Frontal cortex (tissue), 4 donors: Measurements from ENCODE around the gene MST1. TPM values are rescaled to one million over a fixed set of nuclear protein-coding genes. Genes with fewer than 3 reads are reported as not detected.

Experiments used
- DNase-seq, 2 donors: peaks; one replicate each; pipeline ENCODE4 v3.0.0; 2012; ENCODE audit warnings: low spot score in 2 of 2
- FAIRE-seq: peaks from 2 replicates; lab custom pipeline; 2012; peaks lifted over from hg19 to GRCh38; lab: Jason Lieb, UNC
- total RNA-seq: library from RNA; depleted of rRNA; stranded (reverse); fragments of >200 nt; gene quantifications from one replicate; pipeline ENCODE4 v1.2.3, GENCODE V29; 2014
- donor health status: control.
- donor health status: control.
- donor health status: control.

MST1 gene
- total RNA-seq, 1 donor from 2014 or later, result 6.9 TPM

- no peak for FAIRE-seq
- DNase-seq, result no peak
Measured at GRCh38 chr3:49662720-49663413, 26.4 kb downstream of the MST1 start.

GRCh38 chr3:49662021-49662420 lies 27.3 kb downstream of the MST1 start:
- no peak for FAIRE-seq
- DNase-seq, result no peak

DNA sequence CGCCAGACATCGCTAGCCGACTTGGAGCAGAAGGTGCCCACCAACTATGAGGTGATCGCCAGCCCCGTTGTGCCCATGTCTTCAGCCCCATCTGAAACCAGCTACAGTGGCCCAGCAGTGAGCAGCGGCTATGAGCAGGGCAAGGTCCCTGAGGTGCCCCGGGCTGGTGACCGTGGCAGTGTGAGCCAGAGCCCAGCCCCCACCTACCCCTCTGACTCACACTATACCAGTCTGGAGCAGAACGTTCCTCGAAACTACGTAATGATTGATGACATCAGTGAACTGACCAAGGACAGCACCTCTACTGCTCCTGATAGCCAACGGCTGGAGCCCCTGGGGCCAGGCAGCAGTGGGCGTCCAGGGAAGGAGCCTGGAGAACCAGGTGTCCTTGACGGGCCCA lies 28.0 kb downstream of the MST1 start:
- no peak for DNase-seq
- FAIRE-seq, result no peak

DNA sequence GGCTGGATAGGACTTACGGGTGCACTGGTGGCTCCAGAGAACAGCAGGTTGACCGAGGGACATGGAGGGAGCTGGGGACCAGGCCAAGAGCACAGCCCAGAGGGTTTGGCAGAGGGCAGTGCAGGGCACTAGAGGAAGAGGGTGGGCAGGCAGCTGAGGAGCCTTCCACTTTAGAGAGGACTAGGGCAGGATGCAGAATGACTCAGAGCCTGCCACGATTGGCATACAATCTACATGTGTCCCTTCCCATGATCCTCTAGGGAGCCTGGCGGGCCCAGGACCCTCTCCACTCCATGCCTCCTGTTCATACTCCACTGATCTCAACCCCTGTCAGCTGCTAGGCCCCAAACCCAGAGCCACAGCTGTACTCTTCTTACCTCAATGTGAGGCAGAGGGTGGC lies 29.5 kb downstream of the MST1 start:
- no peak for DNase-seq
- no peak for FAIRE-seq

GRCh38 chr3:49658711-49659110 lies 30.6 kb downstream of the MST1 start:
- no peak for FAIRE-seq
- DNase-seq, result no peak

GRCh38 chr3:49657208-49657915 lies 31.9 kb downstream of the MST1 start:
- FAIRE-seq (no peak), DNase-seq (no peak)

DNA sequence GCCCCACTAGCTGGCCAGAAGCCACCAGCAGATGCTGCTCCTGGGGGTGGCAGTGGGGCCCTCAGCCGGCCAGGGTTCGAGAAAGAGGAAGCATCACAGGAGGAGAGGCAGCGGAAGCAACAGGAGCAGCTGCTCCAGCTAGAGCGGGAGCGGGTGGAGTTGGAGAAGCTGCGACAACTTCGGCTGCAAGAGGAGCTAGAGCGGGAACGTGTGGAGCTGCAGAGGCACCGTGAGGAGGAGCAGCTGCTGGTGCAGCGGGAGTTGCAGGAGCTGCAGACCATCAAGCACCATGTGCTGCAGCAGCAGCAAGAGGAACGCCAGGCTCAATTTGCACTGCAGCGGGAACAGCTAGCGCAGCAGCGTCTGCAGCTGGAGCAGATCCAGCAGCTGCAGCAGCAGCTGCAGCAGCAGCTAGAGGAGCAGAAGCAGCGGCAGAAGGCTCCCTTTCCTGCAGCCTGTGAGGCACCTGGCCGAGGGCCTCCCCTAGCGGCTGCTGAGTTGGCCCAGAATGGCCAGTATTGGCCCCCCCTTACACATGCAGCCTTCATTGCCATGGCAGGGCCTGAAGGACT lies 32.6 kb downstream of the MST1 start:
- FAIRE-seq (no peak), DNase-seq (no peak)

- DNase-seq (no peak), FAIRE-seq (no peak)
Measured at GRCh38 chr3:49655731-49656285, 33.5 kb downstream of the MST1 start.

- DNase-seq (no peak), FAIRE-seq (no peak)
Measured at GRCh38 chr3:49654955-49655556, 34.2 kb downstream of the MST1 start.

GRCh38 chr3:49654176-49654825 lies 35.0 kb downstream of the MST1 start:
- no peak for FAIRE-seq
- no peak for DNase-seq

DNA sequence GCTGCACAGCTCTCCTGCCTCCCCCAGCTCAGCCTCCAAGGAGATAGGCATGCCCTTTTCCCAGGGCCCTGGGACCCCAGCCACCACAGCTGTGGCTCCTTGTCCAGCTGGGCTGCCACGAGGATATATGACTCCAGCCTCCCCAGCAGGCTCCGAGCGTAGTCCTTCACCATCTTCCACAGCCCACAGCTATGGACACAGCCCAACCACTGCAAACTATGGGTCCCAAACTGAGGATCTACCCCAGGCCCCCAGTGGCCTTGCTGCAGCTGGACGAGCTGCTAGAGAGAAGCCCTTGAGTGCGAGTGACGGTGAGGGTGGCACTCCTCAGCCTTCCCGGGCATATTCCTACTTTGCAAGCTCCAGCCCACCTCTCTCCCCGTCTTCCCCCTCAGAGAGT lies 35.7 kb downstream of the MST1 start:
- FAIRE-seq (no peak), DNase-seq (no peak)

DNA sequence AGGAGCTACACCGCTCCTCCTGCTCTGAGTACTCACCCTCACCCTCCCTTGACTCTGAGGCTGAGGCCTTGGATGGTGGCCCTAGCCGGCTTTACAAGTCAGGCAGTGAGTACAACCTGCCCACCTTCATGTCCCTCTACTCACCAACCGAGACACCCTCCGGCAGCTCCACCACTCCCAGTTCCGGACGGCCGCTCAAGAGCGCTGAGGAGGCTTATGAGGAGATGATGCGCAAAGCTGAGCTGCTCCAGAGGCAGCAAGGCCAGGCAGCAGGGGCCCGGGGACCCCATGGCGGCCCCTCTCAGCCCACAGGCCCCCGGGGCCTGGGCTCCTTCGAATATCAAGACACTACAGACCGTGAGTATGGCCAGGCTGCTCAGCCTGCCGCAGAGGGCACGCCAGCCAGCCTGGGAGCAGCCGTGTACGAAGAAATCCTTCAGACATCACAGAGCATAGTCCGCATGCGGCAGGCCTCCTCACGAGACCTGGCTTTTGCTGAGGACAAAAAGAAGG lies 36.3 kb downstream of the MST1 start:
- FAIRE-seq, result no peak
- no peak for DNase-seq

DNA sequence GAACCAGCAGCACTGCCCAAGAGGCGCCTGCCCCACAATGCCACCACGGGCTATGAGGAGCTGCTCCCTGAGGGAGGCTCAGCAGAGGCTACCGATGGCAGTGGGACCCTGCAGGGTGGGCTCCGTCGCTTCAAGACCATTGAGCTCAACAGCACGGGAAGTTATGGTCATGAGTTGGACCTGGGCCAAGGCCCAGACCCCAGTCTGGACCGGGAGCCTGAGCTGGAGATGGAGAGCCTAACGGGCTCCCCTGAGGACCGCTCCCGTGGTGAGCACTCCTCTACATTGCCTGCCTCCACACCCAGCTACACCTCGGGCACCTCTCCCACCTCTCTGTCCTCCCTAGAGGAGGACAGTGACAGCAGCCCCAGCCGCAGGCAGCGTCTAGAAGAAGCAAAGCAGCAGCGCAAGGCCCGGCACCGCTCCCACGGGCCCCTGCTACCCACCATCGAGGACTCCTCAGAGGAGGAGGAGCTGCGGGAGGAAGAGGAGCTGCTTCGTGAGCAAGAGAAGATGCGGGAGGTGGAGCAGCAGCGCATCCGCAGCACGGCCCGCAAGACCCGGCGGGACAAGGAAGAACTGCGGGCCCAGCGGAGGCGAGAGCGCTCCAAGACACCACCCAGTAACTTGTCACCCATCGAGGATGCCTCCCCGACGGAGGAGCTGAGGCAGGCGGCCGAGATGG lies 36.9 kb downstream of the MST1 start:
- DNase-seq, result no peak
- no peak for FAIRE-seq

DNA sequence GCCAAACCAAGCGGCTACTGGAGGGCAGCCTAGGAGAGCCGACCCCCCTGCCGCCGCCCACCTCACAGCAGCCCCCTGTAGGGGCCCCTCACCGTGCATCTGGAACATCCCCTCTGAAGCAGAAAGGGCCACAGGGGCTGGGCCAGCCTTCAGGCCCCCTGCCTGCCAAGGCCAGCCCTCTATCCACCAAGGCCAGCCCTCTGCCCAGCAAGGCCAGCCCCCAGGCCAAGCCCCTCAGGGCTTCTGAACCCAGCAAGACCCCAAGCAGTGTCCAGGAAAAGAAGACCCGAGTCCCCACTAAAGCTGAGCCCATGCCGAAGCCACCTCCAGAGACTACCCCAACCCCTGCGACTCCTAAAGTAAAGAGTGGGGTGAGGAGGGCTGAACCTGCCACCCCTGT lies 38.6 kb downstream of the MST1 start:
- DNase-seq, result no peak
- no peak for FAIRE-seq

DNA sequence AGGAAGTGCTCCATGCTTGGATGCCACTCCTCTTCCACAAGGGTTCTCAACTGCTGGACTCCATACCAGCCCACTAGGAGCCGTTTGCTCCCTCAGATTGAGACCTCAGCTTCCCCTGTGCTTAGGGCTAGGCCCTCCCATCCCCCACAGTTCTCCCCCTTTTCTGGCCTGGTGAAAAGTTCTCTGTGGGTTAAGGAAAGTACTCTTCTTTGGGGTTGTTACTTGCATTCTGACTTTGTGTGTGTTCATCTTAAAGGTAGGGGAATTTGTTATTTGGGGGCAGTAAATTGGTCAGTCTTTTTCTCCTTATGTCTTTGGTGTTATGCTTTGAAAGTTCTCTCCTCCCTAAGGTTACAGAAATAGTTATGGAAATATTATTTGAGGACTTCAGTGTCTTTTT lies 39.1 kb downstream of the MST1 start:
- FAIRE-seq (no peak), DNase-seq (no peak)

DNA sequence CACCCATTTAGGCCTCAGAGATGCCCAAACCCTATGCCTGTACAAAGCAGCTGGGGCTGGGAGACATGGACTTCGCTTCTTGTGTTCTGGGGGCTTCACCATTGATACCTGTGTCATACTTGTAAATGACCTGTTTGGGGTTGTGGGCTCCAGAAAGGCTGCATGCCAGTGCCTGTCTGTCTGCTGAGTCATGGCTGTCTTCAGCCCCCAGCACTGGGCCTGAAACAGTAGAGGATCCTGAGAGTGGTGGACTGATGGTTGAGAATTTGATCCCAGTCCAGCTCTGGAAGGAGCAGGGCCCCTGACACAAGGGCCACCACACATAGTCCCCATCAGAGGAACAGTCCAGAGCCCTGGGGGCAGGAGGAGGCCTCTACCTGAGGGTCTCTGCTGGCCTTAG lies 39.7 kb downstream of the MST1 start:
- DNase-seq (no peak), FAIRE-seq (no peak)

GRCh38 chr3:49648354-49649019 lies 40.8 kb downstream of the MST1 start:
- no peak for DNase-seq
- FAIRE-seq, result no peak

DNA sequence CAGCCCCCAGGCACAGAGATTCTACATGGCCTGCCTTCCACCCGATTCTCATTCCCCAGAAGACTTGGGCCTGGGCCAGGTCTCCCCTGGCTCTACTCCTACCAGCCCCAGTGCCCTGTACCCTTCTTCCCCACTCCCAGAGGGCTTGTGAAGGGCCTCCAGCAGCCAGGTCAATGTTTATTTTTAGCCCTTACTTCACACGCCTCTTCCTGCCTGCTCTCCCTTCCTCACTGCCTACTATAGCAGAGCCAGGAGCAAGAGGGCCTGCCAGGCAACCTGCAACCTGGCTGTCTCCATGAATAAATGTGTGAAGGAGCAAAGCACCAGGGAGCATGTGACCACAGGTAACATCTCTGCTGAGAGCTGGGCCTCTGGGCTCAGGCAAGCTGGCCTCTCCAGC lies 41.5 kb downstream of the MST1 start:
- DNase-seq, result peak in 1 of 2 donors; percentile 46

DNA sequence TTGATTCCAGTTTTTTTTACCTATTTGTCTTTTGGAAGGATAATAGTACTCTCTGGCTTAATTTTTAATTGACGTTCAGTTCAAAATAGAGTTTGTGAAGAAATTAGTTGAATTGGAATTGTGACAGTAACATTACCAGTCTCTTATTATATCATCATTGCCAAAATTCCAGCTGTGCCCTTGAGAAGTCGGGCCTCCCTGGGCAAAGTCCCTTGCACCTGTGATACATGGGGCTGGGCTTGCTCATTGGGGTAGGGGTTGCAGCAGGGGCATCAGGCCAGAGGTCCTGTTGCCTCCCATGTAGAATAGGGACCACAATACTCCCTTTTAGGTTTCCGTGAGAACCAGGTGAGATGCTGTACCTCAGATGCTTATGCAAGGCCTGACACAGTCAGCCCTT lies 43.0 kb downstream of the MST1 start:
- DNase-seq (no peak), FAIRE-seq (no peak)

More for the DNA sequence above, 41.5 kb downstream of the MST1 start:
- FAIRE-seq, result no peak
